HepG2 (cell line): ENCODE measurements around the gene SLC39A10. TPM values are rescaled to one million over a fixed set of nuclear protein-coding genes. Genes with fewer than 3 reads are reported as not detected.

Experiments
- ATAC-seq: fragments of 200-7000 bp; cut with Tn5 transposase; 3 replicates; pipeline ENCODE4 v1.9.1; 2020; ENCODE audit warnings: mild to moderate bottlenecking, moderate library complexity
- BruUV-seq: library from RNA; stranded (reverse); fragments of 400-500 nt; replicated peaks from 2 replicates; lab custom pipeline; 2021; lab: Mats Ljungman, UMichigan
- CTCF ChIA-PET: fragments of 300-600 bp; formaldehyde crosslinking; extraction: SDS; loops from one replicate; lab custom pipeline; 2021; ENCODE audit warnings: low total read pairs, inconsistent platforms, low intra/inter-chr PET ratio; lab: Yijun Ruan, JAX
- POLR2A ChIA-PET: fragments of 350-600 bp; sonication (Branson Sonifier 250); formaldehyde crosslinking; loops from one replicate; lab custom pipeline; 2020; ENCODE audit warnings: antibody characterized with exemption, inconsistent platforms; lab: Yijun Ruan, JAX
- DNase-seq: peaks from one replicate; pipeline ENCODE4 v3.0.0-alpha.2; 2015; ENCODE audit warnings: low spot score
- FAIRE-seq: peaks from 3 replicates; lab custom pipeline; 2011; peaks lifted over from hg19 to GRCh38; lab: Jason Lieb, UNC
- H2AFZ ChIP-seq: one replicate; pipeline ENCODE4 v1.6.1; 2011; ENCODE audit warnings: low read length, inconsistent platforms
- H3K27ac ChIP-seq: fragments of 300-600 bp; 3 replicates; pipeline ENCODE4 v1.8.0; 2011; ENCODE audit warnings: mixed run types, mild to moderate bottlenecking, mixed read lengths, low read length, inconsistent platforms; ENCODE audit not compliant: insufficient read depth; ENCODE audit errors: extremely low read length
- H3K27me3 ChIP-seq, 2 experiments: fragments of 200-600 bp in 1 of 2; 2 replicates in 1 of 2; 3 replicates in 1 of 2; pipeline versions ENCODE4 v1.6.0 to v1.8.0; 2011; ENCODE audit warnings: low read length in 2 of 2, mild to moderate bottlenecking in 2 of 2, moderate library complexity in 2 of 2, inconsistent platforms in 1 of 2; ENCODE audit not compliant: insufficient read depth in 2 of 2, control insufficient read depth in 1 of 2
- H3K36me3 ChIP-seq, 2 experiments: fragments of 200-600 bp in 1 of 2; replicated peaks in 1 of 2; 2 replicates in 1 of 2; 3 replicates in 1 of 2; pipeline versions ENCODE4 v1.5.1 to v1.8.0; 2011; ENCODE audit warnings: low read length in 2 of 2, inconsistent platforms in 1 of 2; ENCODE audit not compliant: insufficient read depth in 2 of 2, control insufficient read depth in 1 of 2
- H3K4me1 ChIP-seq: 2 replicates; pipeline ENCODE4 v1.5.1; 2012; ENCODE audit warnings: low read length, inconsistent platforms; ENCODE audit not compliant: insufficient read depth
- H3K4me2 ChIP-seq: 2 replicates; pipeline ENCODE4 v1.6.0; 2011; ENCODE audit warnings: low read depth, low read length, inconsistent platforms
- H3K4me3 ChIP-seq, 3 experiments: fragments of 200-600 bp in 1 of 3; sonication (generic), shearing (Covaris generic) in 1 of 3; replicated peaks in 1 of 3; 2 replicates each; pipeline ENCODE4 v1.5.1; 2011 to 2016; ENCODE audit warnings: low read length in 3 of 3, inconsistent platforms in 2 of 3, low read depth in 2 of 3, mild to moderate bottlenecking in 2 of 3, control low read depth in 1 of 3, mixed read lengths in 1 of 3; ENCODE audit not compliant: insufficient read depth in 1 of 3
- H3K79me2 ChIP-seq: one replicate; pipeline ENCODE4 v1.6.1; 2011; ENCODE audit warnings: low read length, inconsistent platforms; ENCODE audit not compliant: insufficient read depth
- H3K9ac ChIP-seq: 2 replicates; pipeline ENCODE4 v1.6.0; 2011; ENCODE audit warnings: mild to moderate bottlenecking, low read depth, low read length, inconsistent platforms; ENCODE audit not compliant: insufficient read depth
- H3K9me3 ChIP-seq: 2 replicates; pipeline ENCODE4 v1.5.1; 2012; ENCODE audit warnings: mild to moderate bottlenecking, low read length
- H4K20me1 ChIP-seq: 2 replicates; pipeline ENCODE4 v1.6.0; 2011; ENCODE audit warnings: inconsistent platforms, mild to moderate bottlenecking, low read length, moderate library complexity; ENCODE audit not compliant: insufficient read depth
- FLYWCH1 ChIP-seq: sonication (generic); formaldehyde crosslinking; IDR thresholded peaks from 2 replicates; pipeline ENCODE4 v1.8.1; 2023; ENCODE audit warnings: mild to moderate bottlenecking, missing genetic modification reagents
- FOXJ3 ChIP-seq: sonication (generic); formaldehyde crosslinking; IDR thresholded peaks from 2 replicates; pipeline ENCODE4 v1.4.0; 2020; ENCODE audit warnings: missing genetic modification reagents, mild to moderate bottlenecking, borderline replicate concordance
- GTF3A ChIP-seq: sonication (generic); formaldehyde crosslinking; conservative IDR thresholded peaks from 2 replicates; pipeline ENCODE4 v1.4.0; 2020; ENCODE audit warnings: mild to moderate bottlenecking, missing genetic modification reagents
- JDP2 ChIP-seq: sonication (generic); formaldehyde crosslinking; IDR thresholded peaks from 2 replicates; pipeline ENCODE4 v1.8.1; 2022; ENCODE audit warnings: missing genetic modification reagents, borderline replicate concordance
- KDM1A ChIP-seq: IDR thresholded peaks from 2 replicates; pipeline ENCODE4 v1.6.1; 2016; ENCODE audit warnings: missing compliant biosample characterization
- NR2F2 ChIP-seq: IDR thresholded peaks from 2 replicates; pipeline ENCODE4 v1.6.1; 2012; ENCODE audit warnings: low read depth, inconsistent platforms, borderline replicate concordance
- POLR2A ChIP-seq, 2 experiments: IDR thresholded peaks; 2 replicates each; pipeline ENCODE4 v1.6.1; 2011; ENCODE audit warnings: low read depth in 2 of 2, low read length in 2 of 2, mild to moderate bottlenecking in 1 of 2, moderate library complexity in 1 of 2; ENCODE audit not compliant: insufficient read depth in 1 of 2
- SOX6 ChIP-seq, 2 experiments: fragments of 450-650 bp in 1 of 2; sonication (generic) in 1 of 2; formaldehyde crosslinking in 1 of 2; IDR thresholded peaks; 2 replicates each; pipeline versions ENCODE4 v1.4.0 to v1.6.1; 2017 to 2020; ENCODE audit warnings: antibody characterized with exemption in 1 of 2, mild to moderate bottlenecking in 1 of 2, missing genetic modification reagents in 1 of 2
- TCF12 ChIP-seq, 2 experiments: fragments of 450-650 bp in 1 of 2; sonication (generic) in 1 of 2; formaldehyde crosslinking in 1 of 2; IDR thresholded peaks; 2 replicates each; pipeline versions ENCODE4 v1.6.1 to v1.8.0; 2017 to 2022; ENCODE audit warnings: antibody characterized with exemption in 1 of 2, mild to moderate bottlenecking in 1 of 2, missing genetic modification reagents in 1 of 2, moderate library complexity in 1 of 2
- ZBTB7A ChIP-seq: sonication (generic); formaldehyde crosslinking; IDR thresholded peaks from 2 replicates; pipeline ENCODE4 v1.8.0; 2022; ENCODE audit warnings: mild to moderate bottlenecking, missing genetic modification reagents
- ZFY ChIP-seq: sonication (generic); formaldehyde crosslinking; IDR thresholded peaks from 2 replicates; pipeline ENCODE4 v1.4.0; 2020; ENCODE audit warnings: missing genetic modification reagents
- ZMYM2 ChIP-seq: sonication (generic); formaldehyde crosslinking; IDR thresholded peaks from 2 replicates; pipeline ENCODE4 v1.8.0; 2022; ENCODE audit warnings: mild to moderate bottlenecking, missing genetic modification reagents
- ZNF10 ChIP-seq: sonication (generic); formaldehyde crosslinking; IDR thresholded peaks from 2 replicates; pipeline ENCODE4 v1.4.0; 2020; ENCODE audit warnings: mild to moderate bottlenecking, low read depth, missing genetic modification reagents, borderline replicate concordance
- ZNF34 ChIP-seq: sonication (generic); formaldehyde crosslinking; IDR thresholded peaks from 2 replicates; pipeline ENCODE4 v1.4.0; 2020; ENCODE audit warnings: mild to moderate bottlenecking, missing genetic modification reagents, borderline replicate concordance
- ZNF556 ChIP-seq: sonication (generic); formaldehyde crosslinking; IDR thresholded peaks from 2 replicates; pipeline ENCODE4 v1.4.0; 2020; ENCODE audit warnings: mild to moderate bottlenecking, missing genetic modification reagents, borderline replicate concordance
- ZNF672 ChIP-seq: sonication (generic); formaldehyde crosslinking; IDR thresholded peaks from 2 replicates; pipeline ENCODE4 v1.8.1; 2022; ENCODE audit warnings: missing genetic modification reagents
- WGBS: methylation state at CpG from one replicate; pipeline ENCODE4 v1.1.6; 2017; ENCODE audit warnings: low lambda C conversion rate; 5-methylcytosine and 5-hydroxymethylcytosine counted together
- in situ Hi-C: cut with HindIII; loops from 2 replicates; pipeline ENCODE4 v1.10.0; 2017; ENCODE audit warnings: low pct_unique_long_range_greater_than_20kb; ENCODE audit not compliant: extremely low pct_ligation_motif_present
- intact Hi-C: fragments of 100-400 bp; cut with micrococcal nuclease; formaldehyde crosslinking; loops from one replicate; pipeline ENCODE4 v1.10.0; 2022; ENCODE audit not compliant: unreplicated experiment
- polyA plus RNA-seq, 8 experiments: library from polyadenylated mRNA; depleted of rRNA in 3 of 8; stranded (reverse) in 7 of 8; unstranded in 1 of 8; fragments of >200 nt; fragmentation: Illumina TruSeq in 4 of 8; extraction: Trizol in 4 of 8; gene quantifications; 2 replicates each; pipeline versions ENCODE4 v1.2.1 to v1.2.3, GENCODE V29; 2011 to 2016; ENCODE audit warnings: low read depth in 4 of 8, missing spikeins in 1 of 8, mixed read lengths in 1 of 8; ENCODE audit not compliant: insufficient read depth in 1 of 8
- total RNA-seq, 5 experiments: library from RNA; depleted of rRNA; stranded (reverse); fragments of >200 nt; fragmentation: Illumina TruSeq; extraction: Trizol; gene quantifications; 2 replicates each; pipeline ENCODE4 v1.2.3, GENCODE V29; 2016; ENCODE audit warnings: low read depth in 1 of 5
- TF ChIP-seq, protein P1 (sequence below): sonication (generic); formaldehyde crosslinking; IDR thresholded peaks from 2 replicates; pipeline ENCODE4 v1.5.0; 2020; ENCODE audit warnings: missing genetic modification reagents
- TF ChIP-seq, protein P2 (sequence below): sonication (generic); formaldehyde crosslinking; IDR thresholded peaks from 2 replicates; pipeline ENCODE4 v1.4.0; 2020; ENCODE audit warnings: missing genetic modification reagents
- TF ChIP-seq, protein P3 (sequence below): sonication (generic); formaldehyde crosslinking; IDR thresholded peaks from 2 replicates; pipeline ENCODE4 v1.4.0; 2020; ENCODE audit warnings: missing genetic modification reagents

Gene SLC39A10
- total and polyA plus RNA-seq, 2 of the 13 experiments (the other 11 are each of a cell fraction or from before 2014, with no cell fraction given) = 13.2 to 21.0 TPM

DNA sequence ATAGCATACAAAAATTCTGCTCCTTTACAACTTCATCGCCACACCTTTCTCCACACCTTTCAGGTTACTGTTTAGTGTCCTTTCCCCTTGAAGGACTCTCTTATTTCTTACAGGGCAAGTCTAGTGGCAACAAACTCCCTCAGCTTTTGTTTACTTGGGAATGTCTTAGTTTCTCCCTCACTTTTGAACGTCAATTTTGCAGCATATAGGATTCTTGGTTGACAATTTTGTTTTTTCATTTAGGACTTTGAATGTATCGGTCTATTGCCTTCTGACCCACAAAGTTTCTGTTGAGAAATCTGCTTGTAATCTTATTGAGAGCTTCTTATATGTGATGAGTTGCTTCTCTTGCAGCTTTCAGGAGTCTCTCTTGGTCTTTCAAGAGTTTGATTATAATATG is 43.5 kb downstream of the SLC39A10 start:
- no TSS peak for BruUV-seq
- POLR2A ChIA-PET = no interaction called here
- WGBS = 84% methylated on average over 3 of the region's 3 CpGs

More for the DNA sequence above, 43.5 kb downstream of the SLC39A10 start:
- CTCF ChIA-PET = no interaction called here
- in situ Hi-C loops (no loop called here), intact Hi-C loops (no loop called here)
- no peak for TF ChIP-seq TCF12 (IDR thresholded peaks at IDR 0.05)
- TF ChIP-seq TCF12 (CRISPR knock-in tag; IDR thresholded peaks at IDR 0.05) = no peak
- TF ChIP-seq, protein P1, sequence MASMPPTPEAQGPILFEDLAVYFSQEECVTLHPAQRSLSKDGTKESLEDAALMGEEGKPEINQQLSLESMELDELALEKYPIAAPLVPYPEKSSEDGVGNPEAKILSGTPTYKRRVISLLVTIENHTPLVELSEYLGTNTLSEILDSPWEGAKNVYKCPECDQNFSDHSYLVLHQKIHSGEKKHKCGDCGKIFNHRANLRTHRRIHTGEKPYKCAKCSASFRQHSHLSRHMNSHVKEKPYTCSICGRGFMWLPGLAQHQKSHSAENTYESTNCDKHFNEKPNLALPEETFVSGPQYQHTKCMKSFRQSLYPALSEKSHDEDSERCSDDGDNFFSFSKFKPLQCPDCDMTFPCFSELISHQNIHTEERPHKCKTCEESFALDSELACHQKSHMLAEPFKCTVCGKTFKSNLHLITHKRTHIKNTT (CRISPR knock-in tag) = no peak
- TF ChIP-seq FOXJ3 (CRISPR knock-in tag) = no peak
- no peak for TF ChIP-seq ZNF10 (CRISPR knock-in tag)
- TF ChIP-seq NR2F2 = no peak
- no peak for TF ChIP-seq ZNF672 (CRISPR knock-in tag)
- TF ChIP-seq ZBTB7A (CRISPR knock-in tag) = no peak
- no peak for TF ChIP-seq ZMYM2 (CRISPR knock-in tag)
- no peak for TF ChIP-seq GTF3A
- TF ChIP-seq, protein P2, sequence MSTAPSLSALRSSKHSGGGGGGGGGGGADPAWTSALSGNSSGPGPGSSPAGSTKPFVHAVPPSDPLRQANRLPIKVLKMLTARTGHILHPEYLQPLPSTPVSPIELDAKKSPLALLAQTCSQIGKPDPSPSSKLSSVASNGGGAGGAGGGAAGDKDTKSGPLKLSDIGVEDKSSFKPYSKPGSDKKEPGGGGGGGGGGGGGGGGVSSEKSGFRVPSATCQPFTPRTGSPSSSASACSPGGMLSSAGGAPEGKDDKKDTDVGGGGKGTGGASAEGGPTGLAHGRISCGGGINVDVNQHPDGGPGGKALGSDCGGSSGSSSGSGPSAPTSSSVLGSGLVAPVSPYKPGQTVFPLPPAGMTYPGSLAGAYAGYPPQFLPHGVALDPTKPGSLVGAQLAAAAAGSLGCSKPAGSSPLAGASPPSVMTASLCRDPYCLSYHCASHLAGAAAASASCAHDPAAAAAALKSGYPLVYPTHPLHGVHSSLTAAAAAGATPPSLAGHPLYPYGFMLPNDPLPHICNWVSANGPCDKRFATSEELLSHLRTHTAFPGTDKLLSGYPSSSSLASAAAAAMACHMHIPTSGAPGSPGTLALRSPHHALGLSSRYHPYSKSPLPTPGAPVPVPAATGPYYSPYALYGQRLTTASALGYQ = no peak
- no peak for TF ChIP-seq ZFY (CRISPR knock-in tag)
- no peak for TF ChIP-seq ZNF34
- no peak for TF ChIP-seq SOX6 (IDR thresholded peaks at IDR 0.05)
- TF ChIP-seq SOX6 (CRISPR knock-in tag; IDR thresholded peaks at IDR 0.05) = no peak
- no peak for TF ChIP-seq KDM1A (CRISPR knock-in tag)
- no peak for TF ChIP-seq JDP2 (CRISPR knock-in tag)
- TF ChIP-seq FLYWCH1 (CRISPR knock-in tag) = no peak
- TF ChIP-seq, protein P3, sequence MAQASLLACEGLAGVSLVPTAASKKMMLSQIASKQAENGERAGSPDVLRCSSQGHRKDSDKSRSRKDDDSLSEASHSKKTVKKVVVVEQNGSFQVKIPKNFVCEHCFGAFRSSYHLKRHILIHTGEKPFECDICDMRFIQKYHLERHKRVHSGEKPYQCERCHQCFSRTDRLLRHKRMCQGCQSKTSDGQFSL = no peak
- TF ChIP-seq POLR2A (IDR thresholded peaks at IDR 0.05; ENCODE audit: insufficient read depth in 1 of 2, low read depth in 2 of 2, low read length in 2 of 2) = no peak
- no peak for TF ChIP-seq ZNF556 (CRISPR knock-in tag)
- TF ChIP-seq, all 625 proteins: peak for 0
- DNase-seq (no peak), ATAC-seq (no peak), FAIRE-seq (no peak)
- H3K9me3 ChIP-seq = peaks cover 10% of the 10 kb centered on the region
- H2AFZ ChIP-seq = no peak overlapping the region
- no peak overlapping the region for H3K27ac ChIP-seq
- no peaks in the 10 kb centered on the region for H4K20me1 ChIP-seq
- no peaks in the 10 kb centered on the region for H3K4me1 ChIP-seq
- H3K27me3 ChIP-seq = no peaks in the 10 kb centered on the region
- H3K36me3 ChIP-seq = no peaks in the 10 kb centered on the region
- H3K4me3 ChIP-seq = no peak overlapping the region
- H3K9ac ChIP-seq = no peak overlapping the region
- H3K79me2 ChIP-seq = no peaks in the 10 kb centered on the region
- H3K4me2 ChIP-seq = no peak overlapping the region
